Small intestine (tissue), 7 donors: ENCODE measurements around the gene TRAPPC2L. TPM values are rescaled to one million over a fixed set of nuclear protein-coding genes. Genes with fewer than 3 reads are reported as not detected.

Experiments used
- DNase-seq, 2 donors: peaks; one replicate each; pipeline versions ENCODE4 v3.0.0 to v3.0.0-alpha.2; 2013
- FAIRE-seq: peaks from 2 replicates; lab custom pipeline; 2012; peaks lifted over from hg19 to GRCh38; lab: Jason Lieb, UNC
- H3K27ac ChIP-seq, 3 donors: one replicate each; pipeline ENCODE4 v1.5.1; 2013; ENCODE audit warnings: low read length in 2 of 3, mild to moderate bottlenecking in 2 of 3, control low read depth in 1 of 3, inconsistent platforms in 1 of 3, low read depth in 1 of 3, moderate library complexity in 1 of 3
- H3K27me3 ChIP-seq, 3 donors: one replicate each; pipeline ENCODE4 v1.6.1; 2013; ENCODE audit warnings: low read length in 3 of 3, inconsistent platforms in 1 of 3; ENCODE audit not compliant: control insufficient read depth in 3 of 3, insufficient read depth in 3 of 3
- H3K36me3 ChIP-seq, 3 donors: one replicate each; pipeline ENCODE4 v1.6.1; 2013; ENCODE audit warnings: low read length in 3 of 3, inconsistent platforms in 1 of 3, low read depth in 1 of 3, mild to moderate bottlenecking in 1 of 3, moderate library complexity in 1 of 3; ENCODE audit not compliant: control insufficient read depth in 3 of 3, insufficient read depth in 2 of 3
- H3K4me1 ChIP-seq, 3 donors: one replicate each; pipeline ENCODE4 v1.6.1; 2013; ENCODE audit warnings: low read length in 2 of 3, inconsistent platforms in 1 of 3, low read depth in 1 of 3, mild to moderate bottlenecking in 1 of 3, moderate library complexity in 1 of 3; ENCODE audit not compliant: control insufficient read depth in 3 of 3, insufficient read depth in 2 of 3
- H3K4me3 ChIP-seq, 3 donors: one replicate each; pipeline ENCODE4 v1.5.1; 2013; ENCODE audit warnings: low read length in 3 of 3, control low read depth in 1 of 3, inconsistent platforms in 1 of 3, low read depth in 1 of 3, mild to moderate bottlenecking in 1 of 3, moderate library complexity in 1 of 3
- H3K9me3 ChIP-seq, 2 donors: one replicate each; pipeline ENCODE4 v1.6.1; 2013; ENCODE audit warnings: low read depth in 1 of 2, low read length in 1 of 2; ENCODE audit not compliant: control insufficient read depth in 2 of 2, insufficient read depth in 1 of 2
- WGBS, 3 donors: extraction: QIAGEN DNeasy Blood & Tissue Kit; methylation state at CpG; one replicate each; pipeline ENCODE4 v1.1.7; 2013; 5-methylcytosine and 5-hydroxymethylcytosine counted together
- polyA plus RNA-seq, 4 donors: library from polyadenylated mRNA; stranded (reverse) in 3 of 4; unstranded in 1 of 4; fragments of 200-250 nt in 3 of 4; fragments of 120-200 nt in 1 of 4; gene quantifications; one replicate each; pipeline versions ENCODE4 v1.2.1 to v1.2.3, GENCODE V29; 2013
- donor health status: healthy with polysubstance abuse.
- donor health status: control.
- donor health status: control.
- donor health status: Bipolar disorder and iron deficiency.
- donor health status: healthy.

The TRAPPC2L gene
- polyA plus RNA-seq, 4 donors: 46.6 to 104 (median 72.7) TPM

- H3K36me3 ChIP-seq: peaks cover 0 to 16% (median 0%) of the 10 kb centered on the region in 3 donors
- no peak overlapping the region for H3K27ac ChIP-seq
- FAIRE-seq (no peak), DNase-seq (no peak)
- H3K4me1 ChIP-seq: peaks cover 0 to 12% (median 0%) of the 10 kb centered on the region in 3 donors
- H3K9me3 ChIP-seq: no peaks in the 10 kb centered on the region
- H3K27me3 ChIP-seq: peaks cover 0 to 11% (median 0%) of the 10 kb centered on the region in 3 donors
- no peak overlapping the region for H3K4me3 ChIP-seq
- WGBS, 3 donors: 57 to 88% (median 73%) methylated on average over 11 of the region's 11 CpGs
These were observed 27.0 kb downstream of the TRAPPC2L start for GRCh38 chr16:88883946-88884345.

- H3K36me3 ChIP-seq: peaks cover 0 to 11% (median 0%) of the 10 kb centered on the region in 3 donors
- H3K9me3 ChIP-seq: peaks cover 0 to 5% of the 10 kb centered on the region in 2 donors
- FAIRE-seq: no peak
- H3K4me1 ChIP-seq: peaks cover 0 to 12% (median 0%) of the 10 kb centered on the region in 3 donors
- peaks cover 0 to 11% (median 0%) of the 10 kb centered on the region in 3 donors for H3K27me3 ChIP-seq
- H3K27ac ChIP-seq: no peak overlapping the region
- H3K4me3 ChIP-seq: no peak overlapping the region
- no peak for DNase-seq
- WGBS, 3 donors: 88 to 93% (median 89%) methylated on average over 36 to 39 of the region's 39 CpGs
These were observed 27.8 kb downstream of the TRAPPC2L start for GRCh38 chr16:88884569-88885271.

GRCh38 chr16:88885693-88886280 is 28.9 kb downstream of the TRAPPC2L start:
- Histone ChIP-seq H3K9me3 (peaks cover 0 to 12% of the 10 kb centered on the region in 2 donors), H3K36me3 (peaks cover 0 to 15% (median 0%) of the 10 kb centered on the region in 3 donors), H3K27ac (no peak overlapping the region), H3K4me1 (peaks cover 0 to 7% (median 0%) of the 10 kb centered on the region in 3 donors), H3K27me3 (peaks cover 0 to 4% (median 0%) of the 10 kb centered on the region in 3 donors), H3K4me3 (no peak overlapping the region)
- 85 to 90% (median 88%) methylated on average over 25 to 28 of the region's 28 CpGs for WGBS, 3 donors
- DNase-seq (no peak), FAIRE-seq (no peak)

- H3K9me3 ChIP-seq: peaks cover 0 to 12% of the 10 kb centered on the region in 2 donors
- H3K4me3 ChIP-seq: no peak overlapping the region
- H3K4me1 ChIP-seq: peaks cover 0 to 2% (median 0%) of the 10 kb centered on the region in 3 donors
- DNase-seq (no peak), FAIRE-seq (no peak)
- peak overlapping the region in 1 of 3 donors; percentile 2 for H3K27ac ChIP-seq
- 65 to 80% (median 79%) methylated on average over 14 to 15 of the region's 15 CpGs for WGBS, 3 donors
- peaks cover 0 to 15% (median 0%) of the 10 kb centered on the region in 3 donors for H3K36me3 ChIP-seq
- H3K27me3 ChIP-seq: peaks cover 0 to 2% (median 0%) of the 10 kb centered on the region in 3 donors
These were observed 29.5 kb downstream of the TRAPPC2L start for GRCh38 chr16:88886420-88886844.

- FAIRE-seq: no peak
- no peaks in the 10 kb centered on the region for H3K4me1 ChIP-seq
- WGBS, 3 donors: 68 to 82% (median 68%) methylated on average over 35 to 39 of the region's 39 CpGs
- no peak overlapping the region for H3K4me3 ChIP-seq
- H3K27ac ChIP-seq: peak overlapping the region in 1 of 3 donors; percentile 14
- peaks cover 0 to 12% of the 10 kb centered on the region in 2 donors for H3K9me3 ChIP-seq
- H3K36me3 ChIP-seq: peaks cover 0 to 16% (median 0%) of the 10 kb centered on the region in 3 donors
- DNase-seq: peak; percentile 4 to 47
- H3K27me3 ChIP-seq: no peaks in the 10 kb centered on the region
These were observed 30.1 kb downstream of the TRAPPC2L start for GRCh38 chr16:88886845-88887521.

GRCh38 chr16:88888057-88888456 is 31.1 kb downstream of the TRAPPC2L start:
- H3K9me3 ChIP-seq: peaks cover 0 to 12% of the 10 kb centered on the region in 2 donors
- peak overlapping the region in 1 of 3 donors; percentile 14 for H3K27ac ChIP-seq
- peaks cover 0 to 16% (median 0%) of the 10 kb centered on the region in 3 donors for H3K36me3 ChIP-seq
- H3K4me1 ChIP-seq: no peaks in the 10 kb centered on the region
- no peak for FAIRE-seq
- no peak for DNase-seq
- 68 to 75% (median 70%) methylated on average over 14 of the region's 14 CpGs for whole genome bisulfite sequencing, 3 donors
- no peaks in the 10 kb centered on the region for H3K27me3 ChIP-seq
- H3K4me3 ChIP-seq: no peak overlapping the region

- Histone ChIP-seq H3K27me3 (no peaks in the 10 kb centered on the region), H3K27ac (no peak overlapping the region), H3K9me3 (peaks cover 0 to 12% of the 10 kb centered on the region in 2 donors), H3K36me3 (peaks cover 0 to 16% (median 0%) of the 10 kb centered on the region in 3 donors), H3K4me3 (no peak overlapping the region), H3K4me1 (no peaks in the 10 kb centered on the region)
- DNase-seq: no peak
- WGBS, 3 donors: 61 to 80% (median 73%) methylated on average over 25 to 30 of the region's 30 CpGs
- FAIRE-seq: no peak
These were observed 31.8 kb downstream of the TRAPPC2L start for GRCh38 chr16:88888461-88889387.
